Vagina (tissue), 2 donors: ENCODE data around the gene KLK13. TPM values are rescaled to one million over a fixed set of nuclear protein-coding genes. Genes with fewer than 3 reads are reported as not detected.

ENCODE experiments used
- DNase-seq, 2 donors: peaks; one replicate each; pipeline ENCODE4 v3.0.0-alpha.2; 2017; ENCODE audit errors: extremely low spot score in 2 of 2
- H3K27ac ChIP-seq: fragments of 200-600 bp; sonication (generic); one replicate; pipeline ENCODE4 v1.5.1; 2019
- H3K27me3 ChIP-seq: fragments of 200-600 bp; sonication (generic); one replicate; pipeline ENCODE4 v1.5.1; 2019
- H3K36me3 ChIP-seq, 2 donors: fragments of 200-600 bp; sonication (generic); one replicate each; pipeline ENCODE4 v1.5.1; 2017 to 2019
- H3K4me1 ChIP-seq: fragments of 200-600 bp; sonication (generic); one replicate; pipeline ENCODE4 v1.5.1; 2019
- H3K4me3 ChIP-seq, 2 donors: fragments of 200-600 bp; sonication (generic); 1 replicate in 1 of 2; 2 replicates in 1 of 2; pipeline ENCODE4 v1.5.1; 2016 to 2019
- H3K9me3 ChIP-seq: fragments of 200-600 bp; sonication (generic); one replicate; pipeline ENCODE4 v1.5.1; 2019
- CTCF ChIP-seq, 3 experiments: fragments of 450-650 bp in 2 of 3; fragments of 200-600 bp in 1 of 3; sonication (generic) in 1 of 3; IDR thresholded peaks; one replicate each; pipeline ENCODE4 v1.5.1; 2017 to 2019; ENCODE audit warnings: antibody characterized with exemption in 3 of 3, mild to moderate bottlenecking in 2 of 3, moderate library complexity in 2 of 3
- POLR2A ChIP-seq, 2 donors: fragments of 450-650 bp; IDR thresholded peaks; one replicate each; pipeline ENCODE4 v1.6.1; 2017; ENCODE audit warnings: antibody characterized with exemption in 2 of 2, mild to moderate bottlenecking in 2 of 2, moderate library complexity in 2 of 2
- POLR2AphosphoS5 ChIP-seq, 2 donors: sonication (generic); formaldehyde crosslinking; IDR thresholded peaks; one replicate each; pipeline ENCODE4 v1.9.0; 2017; ENCODE audit warnings: antibody characterized with exemption in 2 of 2, mild to moderate bottlenecking in 2 of 2, low read depth in 1 of 2; ENCODE audit not compliant: insufficient read depth in 1 of 2
- intact Hi-C: fragments of 100-400 bp; cut with DNase I; formaldehyde crosslinking; loops from one replicate; pipeline ENCODE4 v1.15.1; 2023
- total RNA-seq: library from RNA; depleted of rRNA; stranded (reverse); fragments of >200 nt; gene quantifications from one replicate; pipeline ENCODE4 v1.2.3, GENCODE V29; 2016

KLK13 gene
- total RNA-seq, 1 donor from 2014 or later, result 31.2 TPM

- no peak for TF ChIP-seq POLR2A (IDR thresholded peaks at IDR 0.05)
- peak; percentile 2 to 32 (median 29) for TF ChIP-seq CTCF (IDR thresholded peaks at IDR 0.05)
- DNase-seq, result no peak
- Histone ChIP-seq H3K4me3 (no peak overlapping the region), H3K27ac (no peak overlapping the region), H3K27me3 (no peaks in the 10 kb centered on the region), H3K36me3 (peaks cover 0 to 2% of the 10 kb centered on the region in 2 donors), H3K9me3 (no peaks in the 10 kb centered on the region), H3K4me1 (peaks cover 8% of the 10 kb centered on the region)
- intact Hi-C loops, result loop anchor here (10.0 kb wide), 1 partner anchor 238 kb away; no protein-coding TSS in a partner anchor
Observed at GRCh38 chr19:51097166-51097738, 32.4 kb upstream of the KLK13 start.

- Histone ChIP-seq H3K9me3 (no peaks in the 10 kb centered on the region), H3K27ac (no peak overlapping the region), H3K27me3 (no peaks in the 10 kb centered on the region), H3K4me3 (no peak overlapping the region), H3K4me1 (peaks cover 8% of the 10 kb centered on the region), H3K36me3 (no peaks in the 10 kb centered on the region)
- no peak for DNase-seq
- intact Hi-C loops, result loop anchor here (10.0 kb wide), 1 partner anchor 238 kb away; no protein-coding TSS in a partner anchor
- TF ChIP-seq CTCF (IDR thresholded peaks at IDR 0.05), result no peak
- TF ChIP-seq POLR2AphosphoS5 (IDR thresholded peaks at IDR 0.05; ENCODE audit: insufficient read depth in 1 of 2, low read depth in 1 of 2), result no peak
- no peak for TF ChIP-seq POLR2A (IDR thresholded peaks at IDR 0.05)
Observed at GRCh38 chr19:51096473-51097165, 31.7 kb upstream of the KLK13 start.

DNA sequence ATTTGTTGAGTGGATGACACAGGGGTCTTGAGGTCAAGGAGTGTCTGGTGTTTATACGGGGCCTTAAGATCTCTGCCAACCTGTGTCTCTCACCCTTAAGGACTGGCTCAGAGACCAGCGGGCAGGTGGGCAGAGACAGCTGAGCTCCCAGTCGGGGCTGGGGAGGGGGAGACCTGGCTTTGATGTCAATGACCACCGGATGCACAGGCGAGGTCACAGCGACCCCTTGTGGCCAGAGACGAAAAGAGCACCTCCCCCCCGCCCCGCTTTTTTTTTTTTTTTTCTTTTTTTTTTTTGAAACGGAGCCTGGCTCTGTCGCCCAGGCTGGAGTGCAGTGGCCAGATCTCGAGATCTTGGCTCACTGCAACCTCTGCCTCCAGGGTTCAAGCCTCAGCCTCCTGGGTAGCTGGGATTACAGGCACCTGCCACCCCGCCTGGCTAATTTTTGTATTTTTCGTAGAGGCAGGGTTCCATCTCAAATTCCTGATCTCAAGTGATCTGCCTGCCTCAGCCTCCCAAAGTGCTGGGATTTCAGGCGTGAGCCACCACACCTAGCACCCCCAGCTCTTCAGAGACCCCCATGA, 29.9 kb upstream of the KLK13 start:
- DNase-seq, result no peak
- H3K9me3 ChIP-seq, result no peaks in the 10 kb centered on the region
- H3K27me3 ChIP-seq, result no peaks in the 10 kb centered on the region
- H3K4me3 ChIP-seq, result no peak overlapping the region
- H3K4me1 ChIP-seq, result peaks cover 8% of the 10 kb centered on the region
- intact Hi-C loops, result loop anchor here (10.0 kb wide), 1 partner anchor 240 kb away; no protein-coding TSS in a partner anchor
- H3K27ac ChIP-seq, result no peak overlapping the region
- TF ChIP-seq CTCF (IDR thresholded peaks at IDR 0.05), result peak; percentile 28 to 61 (median 42)
- TF ChIP-seq POLR2AphosphoS5 (IDR thresholded peaks at IDR 0.05; ENCODE audit: insufficient read depth in 1 of 2, low read depth in 1 of 2), result no peak
- no peak for TF ChIP-seq POLR2A (IDR thresholded peaks at IDR 0.05)
- no peaks in the 10 kb centered on the region for H3K36me3 ChIP-seq

DNA sequence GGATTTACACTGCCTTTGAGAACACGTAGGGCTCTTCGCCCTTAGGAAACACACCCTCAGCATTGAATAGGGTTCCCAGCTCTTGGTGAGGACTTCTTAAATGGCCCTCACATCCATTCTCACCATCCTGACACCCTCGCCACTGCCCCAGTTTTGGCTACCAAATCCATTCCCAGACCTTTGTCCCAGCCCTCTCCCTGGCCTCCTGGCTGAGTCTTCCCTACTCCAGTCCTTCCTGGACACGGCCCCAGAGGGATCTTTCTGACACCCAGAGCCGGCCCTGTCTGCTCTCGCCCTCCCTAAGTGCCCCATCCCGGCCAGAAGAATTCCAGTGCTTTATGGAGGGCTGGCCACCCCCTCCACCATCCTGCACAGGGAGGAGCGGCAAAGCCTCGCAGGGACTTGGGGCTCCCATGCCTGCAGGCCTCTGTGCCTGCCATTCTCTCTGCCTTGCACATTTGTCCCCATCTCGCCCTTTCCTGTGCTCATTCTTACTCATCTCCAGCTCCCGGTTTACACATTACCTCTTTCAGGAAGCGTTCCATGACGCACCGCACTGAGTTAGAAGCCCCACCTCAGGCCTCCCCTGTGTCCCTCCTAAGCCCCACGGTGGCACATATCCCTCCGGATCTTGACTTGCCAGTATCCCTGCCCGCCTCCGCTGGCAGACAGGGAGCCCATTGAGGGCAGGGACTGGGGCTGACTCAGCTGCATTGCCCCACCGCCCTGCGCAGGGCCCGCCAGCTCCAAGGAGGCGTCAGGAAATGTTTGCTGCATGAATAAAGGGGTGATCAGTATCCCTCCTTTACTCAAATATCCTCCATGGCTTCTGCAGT, 28.8 kb upstream of the KLK13 start:
- Histone ChIP-seq H3K27ac (peak overlapping the region; percentile 44), H3K4me3 (no peak overlapping the region), H3K9me3 (no peaks in the 10 kb centered on the region), H3K36me3 (no peaks in the 10 kb centered on the region), H3K4me1 (peaks cover 8% of the 10 kb centered on the region), H3K27me3 (no peaks in the 10 kb centered on the region)
- peak in 1 of 2 donors; percentile 10 for TF ChIP-seq POLR2AphosphoS5 (IDR thresholded peaks at IDR 0.05; ENCODE audit: insufficient read depth in 1 of 2, low read depth in 1 of 2)
- no peak for TF ChIP-seq POLR2A (IDR thresholded peaks at IDR 0.05)
- TF ChIP-seq CTCF (IDR thresholded peaks at IDR 0.05), result no peak
- intact Hi-C loops, result loop anchor here (10.0 kb wide), 1 partner anchor 241 kb away; no protein-coding TSS in a partner anchor
- DNase-seq, result no peak
